ENCODE measurements around the gene SPATA31A1.
"Not testable (repeated sequence)": the region's sequence is repeated elsewhere in the genome, so short reads cannot be mapped to it uniquely, and the experiment has no call there.

Gene SPATA31A1

DNA sequence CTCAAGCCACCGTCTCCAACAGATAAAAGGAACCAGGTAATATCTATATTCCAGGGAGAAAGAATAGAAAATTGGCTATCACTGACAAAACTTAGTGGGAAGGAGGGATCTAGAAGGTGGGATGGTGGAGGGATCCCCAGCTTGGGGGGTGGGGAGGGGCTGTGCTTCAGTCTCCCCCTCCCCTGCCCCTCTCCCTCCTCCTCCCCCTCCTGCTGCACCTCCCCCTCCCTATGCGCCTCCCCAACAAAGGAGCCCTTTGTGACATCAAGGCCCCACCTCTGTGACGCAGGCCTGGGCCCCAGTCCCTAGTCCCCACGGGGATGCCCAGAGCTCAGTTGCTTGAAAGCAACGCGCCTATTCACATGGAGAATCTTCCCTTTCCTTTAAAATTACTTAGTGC is at the start of gene SPATA31A1:
TSS of gene SPATA31A1 (plus strand) at position 301 of the 400 bp plus-strand sequence. CDS start at position 363, 62 bp downstream.
- not testable (repeated sequence) for DNase-seq

DNA sequence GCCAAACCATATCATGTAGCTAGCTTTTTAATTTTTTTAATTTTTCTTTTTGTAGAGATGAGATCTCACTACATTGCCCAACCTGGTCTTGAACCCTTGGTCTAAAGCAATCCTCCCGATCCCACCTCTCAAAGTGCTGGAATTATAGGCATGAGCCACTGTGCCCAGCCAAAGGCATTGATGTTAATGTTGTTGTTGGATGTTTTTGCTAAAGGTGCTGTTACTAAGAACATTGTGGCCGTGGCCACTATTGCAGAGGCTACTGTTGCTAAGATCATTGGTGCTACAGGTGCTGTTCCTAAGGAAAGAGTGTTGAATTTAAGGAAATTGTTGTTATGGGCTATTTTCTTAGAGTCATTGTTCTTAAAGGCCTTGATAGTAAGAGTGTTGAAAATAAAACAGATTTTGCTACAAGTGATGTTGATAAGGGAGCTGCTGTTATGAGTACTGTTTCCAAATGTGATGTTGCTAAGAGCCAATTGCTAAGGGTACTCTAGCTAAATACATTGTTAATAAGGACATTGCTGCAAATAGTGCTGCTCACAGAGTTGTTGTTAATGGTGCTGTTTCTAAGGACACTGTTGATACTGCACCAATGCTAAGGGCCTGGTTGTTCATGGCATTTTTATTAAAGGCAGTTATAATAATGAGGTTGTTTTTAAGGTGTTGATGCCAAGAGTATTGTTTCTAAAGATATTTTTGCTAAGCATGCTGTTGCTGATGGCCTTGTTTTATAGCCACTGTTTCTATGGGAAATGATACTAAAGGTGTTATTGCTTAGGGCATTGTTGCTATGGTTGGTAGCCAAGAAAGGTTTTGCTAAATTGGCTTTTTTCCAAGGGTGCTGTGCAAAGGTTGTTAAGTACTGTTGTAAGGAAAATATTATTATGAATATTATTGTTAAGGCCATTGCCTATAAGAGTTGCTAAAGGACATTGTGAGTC is 52.1 kb downstream of the SPATA31A1 start:
- DNase-seq, result not testable (repeated sequence)

DNA sequence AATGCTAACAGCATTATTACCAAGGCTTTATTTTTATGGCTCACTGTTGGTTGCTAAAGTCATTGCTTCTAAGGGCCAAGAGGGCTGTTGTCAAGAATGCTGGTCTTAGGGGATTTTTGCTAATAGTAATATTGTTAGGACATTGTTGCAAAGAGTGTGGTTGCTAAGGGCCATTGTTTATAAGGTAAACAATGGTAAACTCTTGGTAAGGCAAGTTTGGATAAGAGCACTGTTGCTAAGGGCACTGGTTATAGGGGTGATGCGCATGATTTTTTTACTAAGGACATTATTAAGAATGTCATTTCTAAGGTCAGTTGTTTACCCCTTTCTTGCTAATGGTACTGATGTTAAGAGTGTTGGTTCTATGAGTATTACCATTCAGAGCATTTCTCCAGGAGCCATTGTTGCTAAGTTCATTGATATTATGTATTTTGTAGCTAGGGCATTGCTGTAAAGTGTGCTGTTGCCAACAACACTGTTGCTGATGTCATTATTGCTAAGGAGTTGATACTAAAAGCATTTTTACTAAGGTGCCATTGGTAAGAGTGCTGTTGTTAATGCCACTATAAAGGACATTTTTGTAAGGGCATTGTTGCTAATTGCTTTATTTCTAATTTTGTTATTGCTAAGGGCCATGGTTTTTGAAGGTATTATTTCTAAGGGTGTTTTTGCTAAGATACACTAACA is 55.9 kb downstream of the SPATA31A1 start:
- not testable (repeated sequence) for DNase-seq

Data from amygdala (tissue), 56 donors.